NCI-H1694 (cell line): ENCODE data around the gene PDZK1IP1.
"Not testable (repeated sequence)": the region's sequence is repeated elsewhere in the genome, so short reads cannot be mapped to it uniquely, and the experiment has no call there.

Experiments used
- DNase-seq: peaks from one replicate; lab custom pipeline; 2025; lab: John Stamatoyannopoulos, UW

Gene PDZK1IP1

DNA sequence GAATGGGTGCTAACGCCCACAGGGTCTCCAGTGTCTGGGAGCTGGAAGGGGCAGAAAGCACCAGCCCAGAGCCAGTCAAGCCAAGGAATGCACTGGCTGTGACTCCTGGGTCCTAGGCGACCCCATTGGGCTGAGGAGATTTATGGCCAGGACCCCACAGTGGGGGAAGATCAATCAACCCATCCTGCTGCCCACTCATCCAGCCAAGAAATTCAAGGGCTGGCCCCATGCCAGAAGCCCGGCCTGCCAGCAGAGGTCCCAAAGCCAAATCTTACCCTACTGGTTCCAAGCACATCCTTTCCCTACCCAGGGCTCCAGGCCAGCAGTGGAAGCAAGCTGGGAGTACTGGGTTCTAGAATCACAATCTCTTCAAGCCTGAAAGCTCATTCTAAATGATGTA is 6.8 kb upstream of the PDZK1IP1 start:
- DNase-seq = no peak

DNA sequence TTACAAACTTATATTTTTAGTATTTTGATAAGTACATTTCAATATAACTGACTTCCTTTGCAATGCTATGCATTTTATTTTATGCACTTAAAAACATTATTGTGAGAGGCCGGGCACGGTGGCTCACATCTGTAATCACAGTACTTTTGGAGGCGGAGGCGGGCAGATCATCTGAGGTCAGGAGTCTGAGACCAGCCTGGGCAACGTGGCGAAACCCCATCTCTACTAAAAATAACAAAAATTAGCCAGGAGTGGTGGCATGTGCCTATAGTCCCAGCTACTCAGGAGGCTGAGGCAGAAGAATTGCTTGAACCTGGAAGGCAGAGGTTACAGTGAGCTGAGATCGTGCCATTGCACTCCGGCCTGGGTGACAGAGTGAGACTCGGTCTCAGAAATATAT is 6.1 kb upstream of the PDZK1IP1 start:
- DNase-seq = not testable (repeated sequence)

DNA sequence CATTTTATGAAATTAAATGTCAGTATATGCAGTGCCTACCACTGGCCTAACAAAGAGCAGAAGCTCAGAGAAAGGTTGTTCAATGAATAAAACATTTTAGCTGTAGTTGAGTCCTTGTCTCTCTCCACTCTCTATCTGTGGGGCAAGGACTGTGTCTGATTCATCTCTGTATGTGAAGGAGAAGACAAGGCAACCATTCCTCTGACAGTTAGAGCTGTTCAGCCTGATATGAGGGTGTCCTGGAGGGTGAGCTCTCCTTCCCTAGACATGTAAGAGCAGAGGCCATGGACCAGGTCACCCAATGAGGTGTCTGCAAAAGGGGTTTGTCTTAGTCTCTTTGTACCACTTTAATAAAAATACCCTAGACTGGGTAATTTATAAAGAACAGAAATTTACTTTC is 4.5 kb upstream of the PDZK1IP1 start:
- no peak for DNase-seq

DNA sequence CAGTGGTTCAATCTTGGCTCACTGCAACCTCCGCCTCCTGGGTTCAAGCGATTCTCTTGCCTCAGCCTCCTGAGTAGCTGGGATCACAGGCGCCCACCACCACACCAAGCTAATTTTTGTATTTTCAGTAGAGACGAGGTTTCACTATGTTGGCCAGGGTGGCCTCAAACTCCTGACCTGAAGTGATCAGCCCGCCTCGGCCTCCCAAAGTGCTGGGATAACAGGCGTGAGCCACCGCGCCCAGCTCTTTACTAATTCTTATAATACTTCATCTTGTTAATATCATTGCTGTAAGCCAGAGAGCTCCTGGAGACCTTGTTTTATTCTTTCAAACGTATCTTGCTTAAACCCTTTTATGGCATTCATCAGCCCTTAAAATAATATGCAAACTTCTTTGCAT is 3.7 kb upstream of the PDZK1IP1 start:
- not testable (repeated sequence) for DNase-seq

DNA sequence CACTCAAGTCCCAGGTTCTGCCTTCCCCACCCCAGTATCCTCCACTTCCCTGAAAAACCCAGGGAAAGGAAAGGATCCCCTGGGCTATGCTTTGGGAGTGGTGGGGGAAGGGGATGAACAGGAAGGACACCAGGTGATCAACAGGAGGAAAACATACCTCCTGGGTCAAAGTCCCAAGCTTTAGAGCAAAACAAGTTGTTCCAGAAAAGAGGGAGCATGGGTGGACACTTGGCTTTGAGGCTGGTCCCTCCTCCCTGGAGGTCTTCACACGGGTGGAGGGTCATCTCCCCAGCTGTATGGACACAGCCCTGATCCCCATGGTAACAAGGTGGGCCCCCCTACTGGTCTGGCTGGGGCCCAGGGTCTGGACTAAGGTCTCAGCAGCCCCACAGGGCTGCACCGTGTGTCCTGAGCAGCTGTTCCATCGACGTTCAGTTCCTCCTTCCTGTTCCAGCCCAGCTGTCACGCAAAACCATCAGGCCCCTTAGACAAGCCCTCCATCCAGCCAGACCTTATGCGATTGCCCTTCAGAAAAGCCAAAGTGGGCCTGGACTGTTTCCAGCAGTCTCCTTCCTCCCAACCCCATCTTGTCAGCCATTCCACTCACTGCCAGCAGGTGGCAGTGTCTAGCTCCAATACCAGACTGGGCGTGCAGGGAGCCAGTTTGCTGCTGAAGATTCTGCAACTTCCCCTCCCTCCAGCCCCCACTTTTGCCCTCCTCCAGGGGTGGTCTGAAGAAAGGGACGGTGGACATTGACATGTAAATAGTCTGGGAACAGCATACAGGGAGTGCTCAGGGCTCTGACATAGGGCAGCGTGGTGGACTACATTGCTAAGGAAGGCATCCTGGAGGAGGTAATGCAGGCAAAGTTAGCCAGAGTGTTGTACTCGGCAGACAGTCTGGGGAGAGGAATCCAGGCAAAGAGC is 2.9 kb upstream of the PDZK1IP1 start:
- peak; percentile 66 for DNase-seq

DNA sequence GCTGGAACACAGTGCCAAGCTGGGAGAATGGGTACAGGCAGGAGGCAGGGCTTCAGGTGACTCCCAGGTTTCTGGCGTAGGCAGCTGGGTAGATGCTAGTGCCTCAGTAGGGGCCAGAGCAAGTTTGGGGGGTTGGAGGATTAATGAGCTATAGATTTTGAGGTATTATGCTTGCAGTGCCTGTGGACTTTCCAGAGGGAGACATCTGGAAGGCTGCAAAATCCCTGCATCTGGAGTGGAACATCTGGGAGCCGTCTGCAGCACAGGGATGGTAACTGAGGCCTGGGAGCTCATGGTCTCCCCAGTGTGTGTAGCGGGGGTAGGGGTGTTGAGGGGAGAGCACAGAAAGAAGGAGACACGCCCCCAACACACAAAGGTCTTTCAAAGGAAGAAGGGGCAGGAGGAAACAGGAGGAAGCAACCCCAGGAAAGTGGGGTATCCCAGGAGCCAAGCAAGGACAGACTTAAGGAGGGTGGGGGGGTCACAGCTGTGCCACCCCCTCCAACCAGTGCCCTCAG is 2.2 kb upstream of the PDZK1IP1 start:
- no peak for DNase-seq

DNA sequence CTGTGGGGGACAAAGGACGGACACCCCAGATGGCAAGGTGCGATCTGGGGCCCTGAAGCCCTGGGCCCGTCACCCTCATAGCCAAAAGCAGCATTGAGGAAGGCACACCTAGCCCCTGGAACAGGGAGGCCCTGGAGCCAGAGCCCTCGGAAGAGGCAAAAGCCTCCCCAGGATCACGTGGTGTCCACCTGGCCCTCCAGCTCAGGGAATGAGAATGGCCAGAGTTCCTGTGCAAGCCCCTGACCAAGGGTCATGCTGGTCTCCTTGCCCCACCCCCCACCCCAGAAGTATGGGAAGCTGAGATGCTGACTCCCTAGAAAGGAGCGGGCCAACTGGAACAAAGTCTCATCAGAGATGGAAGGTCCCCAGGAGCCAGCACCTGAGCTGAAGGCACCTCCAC is 1.0 kb upstream of the PDZK1IP1 start:
- no peak for DNase-seq

DNA sequence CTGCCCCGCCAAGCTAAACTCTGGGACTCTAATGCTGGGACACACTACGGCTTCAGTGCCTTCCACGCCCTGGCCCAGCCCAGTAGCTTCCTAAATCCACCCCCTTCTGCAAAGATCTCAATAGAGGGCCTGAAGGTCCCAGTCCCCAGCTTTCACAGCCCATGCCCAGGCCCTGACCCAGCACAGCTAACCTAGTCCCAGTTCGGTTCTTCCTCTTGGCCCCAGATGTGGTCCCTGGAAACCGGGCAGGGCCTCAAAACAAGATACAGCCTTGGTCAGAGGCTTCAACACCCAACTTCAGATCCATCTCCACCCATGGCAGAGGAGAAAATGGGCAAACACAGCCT is 646 bp upstream of the PDZK1IP1 start:
- no peak for DNase-seq

DNA sequence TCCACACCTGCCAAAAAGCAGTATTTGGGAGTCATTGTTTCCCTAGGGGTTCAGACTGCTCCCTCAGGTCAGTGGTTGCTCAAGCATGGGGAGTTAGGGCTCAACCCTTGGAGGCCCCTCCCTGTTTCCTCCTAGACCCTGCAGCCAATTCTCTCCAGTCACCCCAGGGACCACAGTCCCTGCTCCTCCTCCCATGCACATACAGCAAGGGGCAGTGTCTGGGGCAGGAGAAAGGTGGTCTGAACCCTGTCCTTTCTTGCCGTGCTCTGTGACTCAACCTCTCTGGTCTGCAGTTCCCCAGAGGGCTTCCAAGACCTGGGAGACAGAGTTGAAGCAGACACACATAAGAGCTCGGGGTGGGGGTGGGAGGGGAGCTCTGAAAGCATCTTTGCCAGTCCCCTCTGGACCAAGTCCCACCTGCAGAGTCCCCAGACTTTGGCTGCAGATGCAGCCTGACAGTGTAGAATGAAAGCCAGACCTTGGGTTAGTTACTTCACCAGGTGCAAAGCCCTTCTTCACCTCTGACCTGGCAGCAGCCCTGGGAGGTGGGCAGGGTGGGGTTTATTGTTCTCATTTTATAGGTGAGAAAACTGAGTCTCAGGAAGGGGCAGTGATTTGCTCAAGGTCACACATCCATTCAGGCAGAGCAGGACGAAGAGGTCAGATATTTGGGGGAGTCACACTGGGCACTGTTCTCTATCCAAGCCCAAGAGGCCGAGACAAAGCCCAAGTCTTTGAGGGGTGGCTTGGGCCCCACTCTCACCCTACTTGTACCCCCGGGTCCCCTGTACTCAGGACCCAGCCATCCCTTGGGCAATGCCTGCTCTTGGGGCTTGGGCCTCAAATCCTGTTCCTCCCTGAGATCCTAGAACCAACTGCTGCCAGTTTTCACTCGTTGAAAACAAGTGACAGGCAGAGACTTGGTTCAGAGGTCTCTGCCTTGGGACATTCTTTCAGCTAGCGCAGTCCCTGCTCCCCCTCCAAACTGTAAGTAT is 748 bp downstream of the PDZK1IP1 start:
- no peak for DNase-seq

DNA sequence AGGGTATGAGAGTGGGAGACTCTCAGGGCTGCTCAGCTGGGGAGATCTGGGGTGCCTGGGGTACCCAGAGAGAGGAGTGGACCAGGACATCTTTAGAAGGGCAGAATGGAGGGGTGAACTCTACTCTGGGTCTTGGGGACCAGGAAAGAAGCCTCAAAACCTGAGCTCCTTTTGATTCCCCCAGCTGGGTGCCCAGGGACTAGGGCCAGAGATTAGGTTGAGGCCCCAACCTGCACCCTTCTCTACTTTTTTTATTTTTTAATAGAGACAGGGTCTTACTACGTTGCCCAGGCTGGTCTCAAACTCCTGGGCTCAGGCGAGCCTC is 1.9 kb downstream of the PDZK1IP1 start:
- no peak for DNase-seq

DNA sequence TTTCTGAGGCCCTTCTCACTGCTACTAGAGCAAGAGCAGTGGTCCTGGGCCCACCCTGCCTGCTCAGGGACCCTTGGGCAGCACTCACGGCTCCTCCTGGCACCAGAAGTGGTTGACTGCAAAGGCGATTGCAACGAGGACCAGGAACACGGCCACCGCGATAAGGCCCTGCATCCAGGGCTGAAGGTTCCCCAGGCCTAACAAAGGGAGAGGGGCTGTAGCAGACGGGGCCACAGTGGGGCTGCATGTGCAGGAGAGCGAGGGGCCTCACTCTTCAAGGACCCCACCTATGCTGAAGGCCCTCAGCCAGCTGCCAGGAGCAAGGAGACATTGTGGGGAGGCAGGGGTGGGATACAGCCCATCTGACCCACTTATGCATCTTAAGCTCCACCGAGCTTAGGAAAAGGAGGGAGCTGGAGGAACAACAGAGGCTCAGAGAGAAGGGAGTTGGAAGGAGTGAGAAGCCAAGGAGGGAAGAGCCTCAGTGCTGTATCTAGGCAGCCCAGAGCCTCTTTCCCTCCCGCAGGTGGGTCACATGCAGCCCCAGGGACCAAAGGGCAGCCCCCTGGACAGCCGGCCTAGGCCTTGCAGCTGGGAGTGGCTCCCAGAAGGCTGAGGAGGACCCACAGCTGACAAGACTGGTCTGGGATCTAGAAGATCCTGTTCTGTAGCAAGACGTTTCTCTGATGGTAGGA is 2.5 kb downstream of the PDZK1IP1 start:
- no peak for DNase-seq

DNA sequence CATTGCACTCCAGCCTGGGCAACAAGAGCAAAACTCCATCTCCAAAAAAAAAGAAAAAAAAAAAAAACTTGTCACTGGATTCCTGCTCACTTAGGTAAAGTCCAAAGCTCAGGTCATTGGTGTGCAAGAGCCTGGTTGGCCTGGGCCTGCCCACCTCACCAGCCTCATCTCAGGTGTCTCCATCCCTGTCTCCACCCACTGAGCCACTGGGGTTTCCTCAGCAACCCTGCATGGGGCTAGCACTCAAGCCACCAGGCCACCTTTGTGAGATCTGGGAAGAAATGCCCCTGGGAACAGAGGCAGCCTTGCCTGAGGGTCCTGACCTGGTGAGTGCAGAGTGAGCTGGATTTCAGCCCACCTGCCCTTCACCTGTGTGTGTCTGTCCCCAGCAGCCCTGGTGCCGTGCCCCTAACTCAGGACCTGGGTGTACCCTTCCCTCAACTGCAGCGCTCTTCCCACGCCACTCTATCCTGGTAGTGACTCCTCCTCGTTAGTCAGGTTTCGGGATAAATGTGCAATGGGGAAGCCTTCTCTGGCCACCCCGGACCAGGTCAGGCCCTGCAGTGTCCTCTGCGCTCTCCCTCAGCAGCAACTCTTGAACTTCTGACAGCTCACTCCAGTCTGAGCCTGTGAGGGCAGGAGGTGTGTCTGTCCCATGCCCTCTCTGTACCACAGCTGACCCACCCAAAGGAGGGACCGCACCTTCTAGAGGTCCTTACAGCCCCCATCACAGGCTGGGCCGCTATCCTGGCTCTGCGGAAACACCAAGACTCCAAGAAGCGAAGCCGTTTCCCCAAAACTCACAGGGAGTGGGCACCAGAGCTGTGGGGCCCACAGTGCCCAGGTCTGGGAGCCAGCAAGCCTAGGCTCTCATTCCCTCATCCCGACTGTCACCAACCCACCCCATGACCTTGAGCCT is 3.3 kb downstream of the PDZK1IP1 start:
- DNase-seq = no peak

DNA sequence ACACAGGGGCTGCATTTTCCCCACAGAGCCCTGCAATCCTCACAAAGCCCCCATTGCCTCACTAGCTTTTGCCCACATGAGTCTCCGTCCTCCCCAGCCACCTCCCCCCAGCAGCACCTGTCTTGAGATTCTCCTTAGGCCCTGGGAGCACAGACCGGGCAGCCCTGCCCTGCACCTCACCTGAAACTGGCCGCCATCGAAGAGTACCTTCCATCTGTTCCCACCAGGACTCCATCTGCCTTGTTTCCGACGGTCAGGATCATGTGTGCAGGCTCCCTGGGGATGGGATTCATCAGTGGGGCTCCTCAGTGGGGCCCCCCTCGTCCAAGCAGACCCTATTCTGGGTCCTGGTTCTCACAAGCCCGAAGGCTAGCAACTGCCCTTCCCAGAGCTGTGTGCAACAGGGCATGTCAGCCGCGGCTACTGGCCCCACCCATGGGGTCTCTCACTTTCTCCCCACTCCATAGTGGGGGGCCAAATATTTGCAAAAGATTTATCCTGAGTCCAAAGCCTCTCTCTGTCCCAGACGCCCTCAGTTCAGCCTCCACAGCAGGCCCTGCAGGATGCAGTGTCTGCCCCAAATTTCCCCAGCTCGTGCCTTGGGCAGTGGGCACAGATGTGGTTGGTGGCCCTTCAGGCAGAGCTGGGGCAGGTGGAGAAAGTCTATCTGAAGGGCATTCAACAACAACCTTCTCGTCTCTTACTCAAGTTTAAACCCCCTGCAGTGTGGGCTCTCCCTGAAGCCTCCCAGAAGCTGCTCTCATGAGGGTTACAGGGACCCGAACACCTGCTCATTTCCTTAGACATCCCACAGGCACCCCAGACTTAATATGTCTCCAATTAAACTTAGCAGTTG is 4.8 kb downstream of the PDZK1IP1 start:
- DNase-seq = no peak

DNA sequence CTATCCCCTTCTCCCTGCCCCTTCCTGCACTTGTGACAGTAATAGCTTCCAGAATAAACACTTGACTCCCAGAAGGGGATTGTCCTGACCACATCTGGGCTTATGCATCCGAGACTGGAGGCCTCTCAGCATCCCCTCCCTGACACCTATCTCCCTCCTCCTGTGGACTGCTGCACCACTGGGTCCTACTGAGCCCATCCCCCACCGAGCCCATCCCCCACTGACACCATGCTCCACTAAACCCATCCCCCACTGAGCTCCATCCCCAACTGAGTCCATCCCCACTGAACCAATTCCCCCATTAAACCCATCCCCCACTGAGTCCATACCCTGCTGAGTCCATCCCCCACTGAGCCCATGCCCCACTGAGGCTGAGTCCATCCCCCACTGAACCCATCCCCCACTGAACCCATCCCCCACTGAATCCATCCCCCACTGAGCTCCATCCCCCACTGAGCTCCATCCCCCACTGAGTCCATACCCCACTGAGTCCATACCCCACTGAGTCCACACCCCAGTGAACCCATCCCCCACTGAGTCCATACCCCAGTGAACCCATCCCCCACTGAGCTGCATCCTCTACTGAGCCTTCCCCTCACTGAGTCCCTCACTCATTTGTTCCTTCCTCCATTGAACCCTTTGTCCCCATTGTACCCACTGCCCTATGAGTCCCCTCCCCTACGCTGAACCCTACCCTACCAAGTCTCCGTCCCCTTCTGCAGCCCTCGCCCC is 5.6 kb downstream of the PDZK1IP1 start:
- DNase-seq = no peak

DNA sequence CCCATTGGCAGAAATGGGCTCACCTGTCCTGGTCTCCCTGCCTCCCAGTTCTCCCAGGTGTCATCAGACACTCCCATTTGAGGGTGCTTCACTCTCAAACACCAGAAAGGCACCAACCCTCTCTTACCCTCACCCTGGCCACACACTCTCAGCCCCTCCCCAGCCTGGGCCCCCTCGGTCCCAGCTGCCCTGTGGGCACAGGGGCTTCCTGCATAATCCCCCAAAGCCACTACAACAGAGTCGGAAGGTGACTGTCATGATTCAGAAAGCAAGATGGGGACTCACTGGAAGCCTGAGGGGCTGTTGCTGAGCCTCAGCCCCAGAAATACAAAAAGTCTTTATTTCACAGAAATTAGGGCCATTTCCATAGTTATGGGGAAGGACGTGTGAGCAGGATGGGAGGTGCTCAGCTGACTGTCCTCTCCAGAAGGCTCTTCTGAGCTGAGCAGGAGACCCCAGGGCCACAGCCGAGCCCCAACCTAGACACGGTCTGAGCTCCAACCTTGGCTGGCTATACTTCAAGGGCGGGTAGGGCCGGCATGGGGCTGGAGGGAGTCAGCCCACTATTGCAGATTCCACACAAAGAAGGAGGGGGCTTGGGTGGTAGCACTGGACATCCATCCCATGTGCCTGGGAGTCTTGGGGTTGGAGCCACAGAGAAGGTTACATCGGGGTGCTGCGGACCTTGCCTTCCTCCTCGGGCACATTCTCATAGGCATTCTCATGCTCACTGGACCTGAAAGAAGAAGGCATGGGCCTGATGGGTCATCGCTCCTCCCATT is 6.3 kb downstream of the PDZK1IP1 start:
- no peak for DNase-seq

DNA sequence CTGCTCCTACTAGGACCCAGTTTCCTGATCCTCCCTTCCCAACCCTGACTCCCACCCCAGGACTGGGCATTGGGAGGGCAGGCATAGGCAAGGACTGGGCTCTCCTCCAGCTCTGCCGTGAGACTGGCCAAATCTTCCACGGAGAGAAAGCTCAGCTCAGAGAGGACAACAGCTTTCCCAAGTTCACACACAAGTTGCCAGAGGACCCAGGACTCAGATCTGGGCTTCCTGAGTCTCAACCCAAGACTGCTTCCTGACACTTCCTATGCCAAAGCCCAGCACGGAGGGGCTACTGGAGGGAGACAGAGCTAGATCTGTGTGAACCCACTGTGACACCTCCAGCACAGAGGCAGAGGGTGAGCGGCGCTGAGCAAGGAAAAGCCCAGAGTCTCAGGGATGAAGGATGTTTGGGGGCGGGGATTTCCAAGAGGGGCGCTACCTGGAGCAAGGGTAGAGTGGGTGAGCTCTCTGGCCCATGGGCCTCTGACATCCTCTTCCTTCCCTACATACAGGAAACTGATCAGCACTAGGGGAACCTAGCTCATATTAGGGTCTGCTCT is 7.1 kb downstream of the PDZK1IP1 start:
- DNase-seq = no peak

DNA sequence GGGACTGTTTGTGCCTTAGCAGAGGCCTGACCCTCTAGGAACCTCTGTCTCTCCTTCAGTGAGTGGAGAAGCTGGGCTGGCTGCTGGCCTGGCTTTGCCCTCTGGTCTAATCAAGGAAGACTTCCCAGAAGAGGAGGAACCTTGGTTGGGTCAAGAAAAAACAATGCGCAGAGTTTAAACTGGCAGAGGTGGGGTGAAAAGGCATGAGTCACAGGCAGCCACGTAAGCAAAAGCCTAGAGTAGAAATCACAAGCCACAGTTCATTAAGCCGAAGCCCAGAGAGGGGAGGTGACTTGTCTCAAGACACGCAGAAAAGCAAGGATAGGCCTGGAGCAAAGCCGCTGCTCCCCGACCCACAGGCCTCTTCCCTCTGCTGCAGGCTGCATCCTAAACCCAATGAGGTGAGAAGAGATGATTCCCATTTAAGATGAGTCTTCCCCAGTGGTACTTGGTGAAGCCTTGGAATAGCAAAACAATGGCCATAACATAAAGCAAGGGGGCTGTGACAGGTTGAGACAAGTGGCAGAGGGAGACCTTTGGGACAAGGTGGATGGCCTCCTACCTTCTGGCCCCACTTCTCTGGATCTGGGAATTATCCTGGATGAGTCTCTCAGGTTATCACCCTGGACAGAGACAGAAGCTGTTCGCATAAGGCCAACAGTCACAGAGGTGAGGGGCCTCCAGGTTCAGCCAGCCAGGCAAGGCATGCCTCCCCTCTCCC is 7.7 kb downstream of the PDZK1IP1 start:
- no peak for DNase-seq
